ENCODE data around the gene ERG28.

DNA sequence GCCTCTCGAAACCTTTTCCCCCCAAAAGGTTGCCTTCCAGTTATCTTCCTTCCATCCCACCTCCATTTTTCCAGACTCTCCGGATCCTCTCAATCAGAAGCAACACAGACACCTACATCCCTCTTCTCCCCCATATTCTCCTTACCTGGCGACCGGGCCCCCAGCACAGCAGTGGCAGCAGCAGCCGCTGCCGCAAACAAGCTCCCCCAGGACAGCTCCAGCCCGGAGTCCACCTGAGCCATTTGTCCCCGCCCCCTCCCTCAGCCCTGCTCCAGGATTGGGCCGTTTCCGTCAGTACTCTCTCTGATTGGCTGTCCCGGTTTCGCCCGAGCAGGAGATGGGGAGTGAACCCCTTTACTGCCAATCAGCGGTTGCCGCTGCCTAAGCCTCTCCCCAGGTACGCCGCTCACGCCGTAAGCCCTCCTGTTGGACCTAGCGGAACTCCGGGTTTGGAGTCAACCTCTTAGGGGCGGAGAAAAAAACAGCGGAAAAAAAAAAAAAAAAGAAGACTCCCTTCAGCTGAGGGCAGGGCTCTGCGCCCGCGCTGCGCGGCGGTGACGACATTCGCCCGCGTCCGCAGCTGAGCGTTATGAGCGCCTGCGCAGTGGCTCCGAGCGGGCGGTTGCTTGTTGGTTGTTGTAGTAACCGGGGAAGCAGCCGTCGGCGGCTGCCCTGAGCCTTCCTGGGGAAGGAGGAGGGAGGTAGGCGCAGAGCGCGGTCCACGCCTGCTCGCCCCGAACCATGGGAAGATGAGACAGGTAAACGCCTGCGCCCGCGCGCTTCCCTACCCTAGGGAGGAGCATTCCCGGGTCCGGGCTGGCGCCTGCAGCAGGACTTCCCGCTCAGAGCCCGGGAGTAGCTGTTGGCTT lies at the start of gene ERG28, which contains the start of gene TTLL5:
- TF ChIP-seq POLR2A (IDR thresholded peaks at IDR 0.05; ENCODE audit: extremely low read depth, insufficient read length), result peak; percentile 23
- TF ChIP-seq, protein P1, sequence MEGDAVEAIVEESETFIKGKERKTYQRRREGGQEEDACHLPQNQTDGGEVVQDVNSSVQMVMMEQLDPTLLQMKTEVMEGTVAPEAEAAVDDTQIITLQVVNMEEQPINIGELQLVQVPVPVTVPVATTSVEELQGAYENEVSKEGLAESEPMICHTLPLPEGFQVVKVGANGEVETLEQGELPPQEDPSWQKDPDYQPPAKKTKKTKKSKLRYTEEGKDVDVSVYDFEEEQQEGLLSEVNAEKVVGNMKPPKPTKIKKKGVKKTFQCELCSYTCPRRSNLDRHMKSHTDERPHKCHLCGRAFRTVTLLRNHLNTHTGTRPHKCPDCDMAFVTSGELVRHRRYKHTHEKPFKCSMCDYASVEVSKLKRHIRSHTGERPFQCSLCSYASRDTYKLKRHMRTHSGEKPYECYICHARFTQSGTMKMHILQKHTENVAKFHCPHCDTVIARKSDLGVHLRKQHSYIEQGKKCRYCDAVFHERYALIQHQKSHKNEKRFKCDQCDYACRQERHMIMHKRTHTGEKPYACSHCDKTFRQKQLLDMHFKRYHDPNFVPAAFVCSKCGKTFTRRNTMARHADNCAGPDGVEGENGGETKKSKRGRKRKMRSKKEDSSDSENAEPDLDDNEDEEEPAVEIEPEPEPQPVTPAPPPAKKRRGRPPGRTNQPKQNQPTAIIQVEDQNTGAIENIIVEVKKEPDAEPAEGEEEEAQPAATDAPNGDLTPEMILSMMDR (IDR thresholded peaks at IDR 0.05; ENCODE audit: low read depth, low read length), result no peak

Measured in NB4 (cell line).